Spleen (tissue), 11 donors: ENCODE results near the gene TENM4. TPM values are rescaled to one million over a fixed set of nuclear protein-coding genes. Genes with fewer than 3 reads are reported as not detected.

Experiments used
- DNase-seq: peaks from one replicate; pipeline ENCODE4 v3.0.0-alpha.2; 2020
- H3K27ac ChIP-seq, 8 donors: fragments of 200-600 bp; sonication (generic) in 7 of 8; 1 replicate in 4 of 8; 2 replicates in 4 of 8; pipeline versions ENCODE4 v1.5.0 to v1.8.0; 2016 to 2021; ENCODE audit warnings: inconsistent platforms in 4 of 8, mild to moderate bottlenecking in 4 of 8, moderate library complexity in 1 of 8
- H3K27me3 ChIP-seq, 7 donors: fragments of 200-600 bp; sonication (generic) in 6 of 7; replicated peaks in 1 of 7; 1 replicate in 4 of 7; 2 replicates in 3 of 7; pipeline versions ENCODE4 v1.5.0 to v1.8.0; 2016 to 2021; ENCODE audit warnings: inconsistent platforms in 3 of 7, mild to moderate bottlenecking in 1 of 7
- H3K36me3 ChIP-seq, 6 donors: fragments of 200-600 bp; sonication (generic) in 5 of 6; 1 replicate in 4 of 6; 2 replicates in 2 of 6; pipeline versions ENCODE4 v1.5.0 to v1.8.0; 2016 to 2021; ENCODE audit warnings: inconsistent platforms in 2 of 6
- H3K4me1 ChIP-seq, 6 donors: fragments of 200-600 bp; sonication (generic) in 5 of 6; 1 replicate in 3 of 6; 2 replicates in 3 of 6; pipeline versions ENCODE4 v1.5.0 to v1.8.0; 2016 to 2021; ENCODE audit warnings: inconsistent platforms in 3 of 6
- H3K4me3 ChIP-seq, 8 donors: fragments of 200-600 bp; sonication (generic) in 7 of 8; 1 replicate in 4 of 8; 2 replicates in 4 of 8; pipeline versions ENCODE4 v1.5.0 to v1.8.0; 2016 to 2021; ENCODE audit warnings: inconsistent platforms in 4 of 8, mild to moderate bottlenecking in 4 of 8, moderate library complexity in 2 of 8
- H3K9me3 ChIP-seq, 8 donors: fragments of 200-600 bp; sonication (generic) in 7 of 8; 1 replicate in 4 of 8; 2 replicates in 4 of 8; pipeline versions ENCODE4 v1.5.0 to v1.8.0; 2016 to 2021; ENCODE audit warnings: inconsistent platforms in 4 of 8
- CTCF ChIP-seq, 11 experiments: fragments of 200-600 bp in 7 of 11; fragments of 450-650 bp in 4 of 11; sonication (generic) in 4 of 11; IDR thresholded peaks in 8 of 11; conservative IDR thresholded peaks in 3 of 11; 1 replicate in 7 of 11; 2 replicates in 4 of 11; pipeline versions ENCODE4 v1.4.0 to v1.8.0; 2016 to 2021; ENCODE audit warnings: antibody characterized with exemption in 11 of 11, inconsistent platforms in 4 of 11, mild to moderate bottlenecking in 1 of 11
- POLR2A ChIP-seq, 3 donors: fragments of 450-650 bp; IDR thresholded peaks; one replicate each; pipeline ENCODE4 v1.5.1; 2017; ENCODE audit warnings: antibody characterized with exemption in 3 of 3, mild to moderate bottlenecking in 1 of 3
- POLR2AphosphoS5 ChIP-seq, 3 donors: sonication (generic); formaldehyde crosslinking; IDR thresholded peaks; one replicate each; pipeline ENCODE4 v1.5.1; 2017; ENCODE audit warnings: antibody characterized with exemption in 3 of 3
- WGBS, 5 donors: extraction: QIAGEN DNeasy Blood & Tissue Kit in 3 of 5; methylation state at CpG; one replicate each; pipeline versions ENCODE4 v1.1.5 to v1.1.7; 2013 to 2018; 5-methylcytosine and 5-hydroxymethylcytosine counted together
- intact Hi-C: fragments of 100-400 bp; cut with DNase I; formaldehyde crosslinking; loops from one replicate; pipeline ENCODE4 v1.15.0; 2023; ENCODE audit warnings: low total_unique reads
- polyA plus RNA-seq, 3 donors: library from polyadenylated mRNA; stranded (reverse); fragments of 200-250 nt; gene quantifications; one replicate each; pipeline ENCODE4 v1.2.1, GENCODE V29; 2013
- total RNA-seq, 7 donors: library from RNA; depleted of rRNA in 3 of 7; stranded (reverse); fragments of >200 nt in 3 of 7; fragmentation: NEBNext Ultra II Directional in 4 of 7; extraction: Animal tissue kit (Norgen Biotek cat#: 25700) in 4 of 7; gene quantifications; one replicate each; pipeline versions ENCODE4 v1.1.0 to v1.2.1, GENCODE V29; 2016 to 2021
- donor health status: healthy with polysubstance abuse.
- donor health status: DM: no; HTN: no; CAD: no; lungs with moderate emphysema.
- donor health status: DM: no; HTN: no; CAD: no.
- donor health status: Bipolar disorder and iron deficiency.
- donor health status: healthy.
- donor health status: DM: no; HTN: no; CAD: no.
- donor health status: DM: yes; HTN: yes; CAD: no.

TENM4 gene
- total and polyA plus RNA-seq, 10 donors = 0.09 to 4.5 (median 1.2) TPM

DNA sequence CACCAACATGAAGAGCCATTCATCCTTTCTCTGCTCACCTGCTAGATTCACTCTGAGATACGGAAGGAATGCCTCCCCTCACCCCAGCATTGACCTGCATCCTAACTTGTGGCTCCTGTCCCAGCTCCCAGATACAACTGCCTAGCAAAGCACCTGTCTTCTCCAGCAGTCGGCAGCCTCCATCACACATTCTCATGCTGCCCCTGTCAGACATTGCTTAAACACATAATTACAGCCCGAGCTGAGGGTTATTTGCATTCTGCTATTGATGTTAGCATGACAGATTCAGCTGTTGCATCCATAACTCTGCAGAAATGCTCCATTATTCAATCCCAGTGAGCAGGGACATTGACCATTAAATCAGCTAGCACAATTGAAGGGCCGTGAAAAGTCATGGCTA lies 681.8 kb downstream of the TENM4 start:
- DNase-seq = no peak
- H3K27me3 ChIP-seq = no peaks in the 10 kb centered on the region
- no peaks in the 10 kb centered on the region for H3K9me3 ChIP-seq
- H3K4me3 ChIP-seq = no peak overlapping the region
- no peak for TF ChIP-seq POLR2A (IDR thresholded peaks at IDR 0.05)
- WGBS, 5 donors = 44 to 62% (median 54%) methylated on average over 4 of the region's 4 CpGs
- H3K36me3 ChIP-seq = no peaks in the 10 kb centered on the region
- no peak overlapping the region for H3K27ac ChIP-seq
- intact Hi-C loops = no loop called here
- no peaks in the 10 kb centered on the region for H3K4me1 ChIP-seq

DNA sequence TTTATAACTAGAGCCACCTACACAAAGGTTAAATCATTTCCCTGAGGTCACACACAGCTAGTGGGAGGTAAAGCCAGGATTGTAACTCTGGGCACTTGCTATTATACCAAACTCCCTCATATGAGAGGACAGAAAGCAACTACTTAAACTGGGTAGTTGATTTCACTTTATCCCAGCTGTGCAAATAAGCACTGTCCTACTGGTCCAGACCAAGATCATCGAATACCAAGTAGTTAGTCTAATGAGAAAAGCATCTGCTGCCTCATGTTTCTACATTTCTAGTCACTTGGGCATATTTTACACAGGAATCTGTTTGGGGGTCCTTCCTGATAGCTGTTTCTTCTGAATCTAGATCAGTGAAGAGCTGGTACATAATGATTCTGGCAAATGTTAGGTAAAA lies 687.5 kb downstream of the TENM4 start:
- H3K27ac ChIP-seq = no peak overlapping the region
- WGBS, 5 donors = 63 to 87% (median 78%) methylated on average over 1 of the region's 1 CpG
- intact Hi-C loops = no loop called here
- no peak overlapping the region for H3K4me3 ChIP-seq
- no peaks in the 10 kb centered on the region for H3K4me1 ChIP-seq
- peaks cover 0 to 10% (median 0%) of the 10 kb centered on the region in 7 donors for H3K27me3 ChIP-seq
- TF ChIP-seq CTCF (IDR thresholded peaks at IDR 0.05 in 8 of 11, conservative IDR thresholded peaks at IDR 0.05 in 3 of 11) = no peak
- TF ChIP-seq POLR2A (IDR thresholded peaks at IDR 0.05) = no peak
- TF ChIP-seq POLR2AphosphoS5 (IDR thresholded peaks at IDR 0.05) = no peak
- no peaks in the 10 kb centered on the region for H3K36me3 ChIP-seq
- no peak for DNase-seq
- no peaks in the 10 kb centered on the region for H3K9me3 ChIP-seq

GRCh38 chr11:78752494-78752893 lies 688.3 kb downstream of the TENM4 start:
- DNase-seq = no peak
- WGBS, 5 donors = 61 to 80% (median 77%) methylated on average over 2 of the region's 2 CpGs
- Histone ChIP-seq H3K27me3 (peaks cover 0 to 10% (median 0%) of the 10 kb centered on the region in 7 donors), H3K9me3 (no peaks in the 10 kb centered on the region), H3K27ac (no peak overlapping the region), H3K4me1 (no peaks in the 10 kb centered on the region), H3K36me3 (no peaks in the 10 kb centered on the region), H3K4me3 (no peak overlapping the region)
- intact Hi-C loops = no loop called here
- TF ChIP-seq POLR2AphosphoS5 (IDR thresholded peaks at IDR 0.05) (no peak), POLR2A (IDR thresholded peaks at IDR 0.05) (no peak), CTCF (IDR thresholded peaks at IDR 0.05 in 8 of 11, conservative IDR thresholded peaks at IDR 0.05 in 3 of 11) (no peak)

GRCh38 chr11:78748918-78749690 lies 691.7 kb downstream of the TENM4 start:
- Histone ChIP-seq H3K36me3 (no peaks in the 10 kb centered on the region), H3K4me3 (no peak overlapping the region), H3K27me3 (peaks cover 0 to 19% (median 0%) of the 10 kb centered on the region in 7 donors), H3K27ac (no peak overlapping the region), H3K9me3 (no peaks in the 10 kb centered on the region), H3K4me1 (no peaks in the 10 kb centered on the region)
- no peak for DNase-seq
- 47 to 65% (median 53%) methylated on average over 7 of the region's 7 CpGs for WGBS, 5 donors
- no peak for TF ChIP-seq POLR2AphosphoS5 (IDR thresholded peaks at IDR 0.05)
- no peak for TF ChIP-seq POLR2A (IDR thresholded peaks at IDR 0.05)
- no peak for TF ChIP-seq CTCF (IDR thresholded peaks at IDR 0.05 in 8 of 11, conservative IDR thresholded peaks at IDR 0.05 in 3 of 11)
- intact Hi-C loops = no loop called here
